Measurements from ENCODE around the gene ZBTB20.

DNA sequence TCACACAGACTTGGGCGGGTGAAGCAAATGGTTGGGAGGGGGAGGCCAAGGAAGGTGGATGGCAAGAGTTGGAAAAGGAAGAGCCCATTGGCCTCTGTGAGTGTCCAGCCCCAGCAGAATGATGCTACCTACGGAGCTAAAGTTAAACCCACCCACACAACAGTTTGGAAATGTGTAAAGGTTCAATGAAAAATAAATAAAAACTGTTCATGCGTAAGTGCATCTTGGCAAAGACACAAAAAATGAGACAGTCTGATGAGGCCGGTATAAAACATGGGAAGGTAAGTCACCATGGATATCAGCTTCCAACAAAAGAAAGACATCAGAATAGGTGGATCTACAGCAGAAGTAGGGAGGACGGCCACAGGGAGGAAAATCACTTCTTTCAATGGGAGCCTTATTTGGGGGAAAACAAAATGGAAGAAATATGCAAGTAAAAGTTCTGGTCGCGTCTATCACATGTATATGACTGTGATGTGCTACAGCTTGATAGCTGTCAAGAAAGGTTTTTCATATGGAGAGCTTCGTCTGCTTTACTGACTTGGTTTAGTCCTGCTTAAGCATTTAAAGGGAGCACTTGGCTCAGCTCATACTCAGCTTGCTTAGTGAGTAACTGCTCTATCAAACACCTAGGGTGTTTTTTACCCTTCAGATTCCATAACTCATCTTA is 770.4 kb downstream of the ZBTB20 start:
- no peak for TF ChIP-seq EZH2 (IDR thresholded peaks at IDR 0.05; ENCODE audit: insufficient read depth, low read length)
- TF ChIP-seq, protein P1, sequence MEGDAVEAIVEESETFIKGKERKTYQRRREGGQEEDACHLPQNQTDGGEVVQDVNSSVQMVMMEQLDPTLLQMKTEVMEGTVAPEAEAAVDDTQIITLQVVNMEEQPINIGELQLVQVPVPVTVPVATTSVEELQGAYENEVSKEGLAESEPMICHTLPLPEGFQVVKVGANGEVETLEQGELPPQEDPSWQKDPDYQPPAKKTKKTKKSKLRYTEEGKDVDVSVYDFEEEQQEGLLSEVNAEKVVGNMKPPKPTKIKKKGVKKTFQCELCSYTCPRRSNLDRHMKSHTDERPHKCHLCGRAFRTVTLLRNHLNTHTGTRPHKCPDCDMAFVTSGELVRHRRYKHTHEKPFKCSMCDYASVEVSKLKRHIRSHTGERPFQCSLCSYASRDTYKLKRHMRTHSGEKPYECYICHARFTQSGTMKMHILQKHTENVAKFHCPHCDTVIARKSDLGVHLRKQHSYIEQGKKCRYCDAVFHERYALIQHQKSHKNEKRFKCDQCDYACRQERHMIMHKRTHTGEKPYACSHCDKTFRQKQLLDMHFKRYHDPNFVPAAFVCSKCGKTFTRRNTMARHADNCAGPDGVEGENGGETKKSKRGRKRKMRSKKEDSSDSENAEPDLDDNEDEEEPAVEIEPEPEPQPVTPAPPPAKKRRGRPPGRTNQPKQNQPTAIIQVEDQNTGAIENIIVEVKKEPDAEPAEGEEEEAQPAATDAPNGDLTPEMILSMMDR (IDR thresholded peaks at IDR 0.05; ENCODE audit: insufficient read depth, low read depth, low read length) = no peak
